ENCODE data around the gene NEK10.

GRCh38 chr3:27097182-27097581, 272.0 kb downstream of the NEK10 start:
- TF ChIP-seq, protein P1, sequence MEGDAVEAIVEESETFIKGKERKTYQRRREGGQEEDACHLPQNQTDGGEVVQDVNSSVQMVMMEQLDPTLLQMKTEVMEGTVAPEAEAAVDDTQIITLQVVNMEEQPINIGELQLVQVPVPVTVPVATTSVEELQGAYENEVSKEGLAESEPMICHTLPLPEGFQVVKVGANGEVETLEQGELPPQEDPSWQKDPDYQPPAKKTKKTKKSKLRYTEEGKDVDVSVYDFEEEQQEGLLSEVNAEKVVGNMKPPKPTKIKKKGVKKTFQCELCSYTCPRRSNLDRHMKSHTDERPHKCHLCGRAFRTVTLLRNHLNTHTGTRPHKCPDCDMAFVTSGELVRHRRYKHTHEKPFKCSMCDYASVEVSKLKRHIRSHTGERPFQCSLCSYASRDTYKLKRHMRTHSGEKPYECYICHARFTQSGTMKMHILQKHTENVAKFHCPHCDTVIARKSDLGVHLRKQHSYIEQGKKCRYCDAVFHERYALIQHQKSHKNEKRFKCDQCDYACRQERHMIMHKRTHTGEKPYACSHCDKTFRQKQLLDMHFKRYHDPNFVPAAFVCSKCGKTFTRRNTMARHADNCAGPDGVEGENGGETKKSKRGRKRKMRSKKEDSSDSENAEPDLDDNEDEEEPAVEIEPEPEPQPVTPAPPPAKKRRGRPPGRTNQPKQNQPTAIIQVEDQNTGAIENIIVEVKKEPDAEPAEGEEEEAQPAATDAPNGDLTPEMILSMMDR (IDR thresholded peaks at IDR 0.05): no peak
- no peak for TF ChIP-seq POLR2A (IDR thresholded peaks at IDR 0.05)
- TF ChIP-seq EP300 (IDR thresholded peaks at IDR 0.05): no peak
